OCI-LY7 (cell line): ENCODE results near the gene LSAMP.

Source experiments
- EZH2phosphoT487 ChIP-seq: fragments of 200-600 bp; sonication (generic); IDR thresholded peaks from 2 replicates; pipeline ENCODE4 v1.6.1; 2018; ENCODE audit warnings: low read depth, borderline replicate concordance, mild to moderate bottlenecking, mixed run types, antibody characterized with exemption, low read length, moderate library complexity, mixed read lengths
- TF ChIP-seq, protein P1 (sequence below): fragments of 200-600 bp; sonication (generic); conservative IDR thresholded peaks from 2 replicates; pipeline ENCODE4 v1.5.1; 2014; ENCODE audit warnings: mild to moderate bottlenecking, antibody characterized with exemption, low read length, moderate library complexity, mixed read lengths

DNA sequence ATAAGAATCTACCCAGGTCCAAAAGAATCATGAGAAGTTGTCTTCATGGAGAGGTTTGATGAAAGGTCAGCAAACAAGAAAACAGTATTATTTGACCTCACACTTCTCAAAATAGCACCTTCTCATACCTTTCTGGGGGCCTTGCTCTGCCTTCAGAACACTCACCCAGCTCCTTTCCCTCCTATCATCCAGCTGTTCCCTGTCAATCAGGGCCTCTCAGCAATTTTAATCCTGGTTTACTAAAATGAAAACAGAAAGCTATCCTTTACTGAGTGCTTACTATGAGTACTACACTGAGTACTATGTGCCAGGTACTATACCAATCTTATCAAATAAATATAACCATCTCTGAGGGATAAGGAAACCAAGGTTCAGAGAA, 683.4 kb downstream of the LSAMP start:
- TF ChIP-seq, protein P1, sequence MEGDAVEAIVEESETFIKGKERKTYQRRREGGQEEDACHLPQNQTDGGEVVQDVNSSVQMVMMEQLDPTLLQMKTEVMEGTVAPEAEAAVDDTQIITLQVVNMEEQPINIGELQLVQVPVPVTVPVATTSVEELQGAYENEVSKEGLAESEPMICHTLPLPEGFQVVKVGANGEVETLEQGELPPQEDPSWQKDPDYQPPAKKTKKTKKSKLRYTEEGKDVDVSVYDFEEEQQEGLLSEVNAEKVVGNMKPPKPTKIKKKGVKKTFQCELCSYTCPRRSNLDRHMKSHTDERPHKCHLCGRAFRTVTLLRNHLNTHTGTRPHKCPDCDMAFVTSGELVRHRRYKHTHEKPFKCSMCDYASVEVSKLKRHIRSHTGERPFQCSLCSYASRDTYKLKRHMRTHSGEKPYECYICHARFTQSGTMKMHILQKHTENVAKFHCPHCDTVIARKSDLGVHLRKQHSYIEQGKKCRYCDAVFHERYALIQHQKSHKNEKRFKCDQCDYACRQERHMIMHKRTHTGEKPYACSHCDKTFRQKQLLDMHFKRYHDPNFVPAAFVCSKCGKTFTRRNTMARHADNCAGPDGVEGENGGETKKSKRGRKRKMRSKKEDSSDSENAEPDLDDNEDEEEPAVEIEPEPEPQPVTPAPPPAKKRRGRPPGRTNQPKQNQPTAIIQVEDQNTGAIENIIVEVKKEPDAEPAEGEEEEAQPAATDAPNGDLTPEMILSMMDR, result no peak
- no peak for TF ChIP-seq EZH2phosphoT487
